OCI-LY1 (cell line): ENCODE results near the gene CACNA2D1.

Experiments
- H2AFZ ChIP-seq: fragments of 200-600 bp; sonication (generic), shearing (Covaris generic); 2 replicates; pipeline ENCODE4 v1.6.0; 2014; ENCODE audit warnings: antibody characterized with exemption, mild to moderate bottlenecking, low read length
- H3F3A ChIP-seq: fragments of 200-600 bp; sonication (generic), shearing (Covaris generic); 2 replicates; pipeline ENCODE4 v1.6.0; 2014; ENCODE audit warnings: mild to moderate bottlenecking, antibody characterized with exemption, low read length, moderate library complexity; ENCODE audit not compliant: insufficient read depth
- H3K27ac ChIP-seq: fragments of 200-600 bp; sonication (generic); 2 replicates; pipeline ENCODE4 v1.5.1; 2014; ENCODE audit warnings: low read length, mixed run types, mild to moderate bottlenecking, low read depth; ENCODE audit not compliant: poor library complexity, severe bottlenecking
- H3K27me3 ChIP-seq: fragments of 200-600 bp; sonication (generic); 2 replicates; pipeline ENCODE4 v1.6.0; 2014; ENCODE audit warnings: antibody characterized with exemption, mild to moderate bottlenecking, low read length, moderate library complexity; ENCODE audit not compliant: insufficient read depth
- H3K36me3 ChIP-seq: fragments of 200-600 bp; sonication (generic); 2 replicates; pipeline ENCODE4 v1.6.1; 2014; ENCODE audit warnings: mild to moderate bottlenecking, antibody characterized with exemption, low read length, moderate library complexity, mixed read lengths; ENCODE audit not compliant: insufficient read depth
- H3K4me1 ChIP-seq: fragments of 200-600 bp; sonication (generic); 2 replicates; pipeline ENCODE4 v1.5.1; 2014; ENCODE audit warnings: mild to moderate bottlenecking, low read length, moderate library complexity; ENCODE audit not compliant: insufficient read depth, severe bottlenecking
- H3K4me2 ChIP-seq: fragments of 200-600 bp; sonication (generic), shearing (Covaris generic); 2 replicates; pipeline ENCODE4 v1.6.1; 2014; ENCODE audit warnings: low read length
- H3K4me3 ChIP-seq: fragments of 200-600 bp; sonication (generic); 2 replicates; pipeline ENCODE4 v1.5.1; 2014; ENCODE audit warnings: low read length, low read depth, mild to moderate bottlenecking, mixed read lengths; ENCODE audit not compliant: poor library complexity, severe bottlenecking
- H3K79me2 ChIP-seq: fragments of 200-600 bp; shearing (Covaris generic); 2 replicates; pipeline ENCODE4 v1.6.1; 2016; ENCODE audit warnings: mixed run types, low read length, mixed read lengths; ENCODE audit not compliant: insufficient read depth
- H3K9ac ChIP-seq: fragments of 200-600 bp; sonication (generic), shearing (Covaris generic); 2 replicates; pipeline ENCODE4 v1.6.1; 2014; ENCODE audit warnings: mild to moderate bottlenecking, low read length, mixed read lengths
- H3K9me2 ChIP-seq: fragments of 200-600 bp; sonication (generic), shearing (Covaris generic); 2 replicates; pipeline ENCODE4 v1.6.1; 2014; ENCODE audit warnings: low read depth, mild to moderate bottlenecking, low read length, mixed read lengths
- H3K9me3 ChIP-seq: fragments of 200-600 bp; shearing (Covaris generic); 2 replicates; pipeline ENCODE4 v1.6.1; 2014; ENCODE audit warnings: low read length, mixed read lengths
- H4K20me1 ChIP-seq: fragments of 200-600 bp; sonication (generic), shearing (Covaris generic); 2 replicates; pipeline ENCODE4 v1.6.0; 2016; ENCODE audit warnings: mild to moderate bottlenecking, low read length; ENCODE audit not compliant: insufficient read depth
- EZH2 ChIP-seq: fragments of 200-600 bp; sonication (generic), shearing (Covaris generic); IDR thresholded peaks from 2 replicates; pipeline ENCODE4 v1.8.0; 2017; ENCODE audit warnings: borderline replicate concordance, mixed run types, mild to moderate bottlenecking, antibody characterized with exemption, low read length, moderate library complexity, mixed read lengths
- TF ChIP-seq, protein P1 (sequence below): fragments of 200-600 bp; sonication (generic), shearing (Covaris generic); IDR thresholded peaks from 2 replicates; pipeline ENCODE4 v1.5.1; 2017; ENCODE audit warnings: mild to moderate bottlenecking, antibody characterized with exemption, low read length, moderate library complexity, mixed read lengths

Gene CACNA2D1

DNA sequence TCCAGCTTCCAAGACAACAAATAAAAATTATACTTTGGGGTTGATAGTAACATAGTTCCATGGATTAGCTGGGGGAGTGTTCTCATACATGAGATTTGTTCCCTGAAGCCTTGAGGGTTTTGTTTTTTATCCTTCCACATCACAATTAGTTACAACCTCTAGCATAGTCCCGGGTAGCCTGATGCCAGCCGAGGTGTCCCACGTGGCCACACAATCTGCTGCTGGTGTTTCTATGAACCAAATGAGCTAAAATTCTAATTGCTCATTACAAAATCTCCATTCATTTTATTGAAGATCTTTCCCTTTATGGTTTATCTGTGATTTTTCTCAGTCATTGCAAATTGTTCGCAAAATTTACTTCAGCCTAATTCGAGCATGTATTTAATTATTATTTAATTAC lies 84.7 kb downstream of the CACNA2D1 start:
- Histone ChIP-seq H3K9ac (no peak overlapping the region), H3K27me3 (no peaks in the 10 kb centered on the region), H4K20me1 (no peaks in the 10 kb centered on the region), H3K27ac (no peak overlapping the region), H3K4me3 (no peak overlapping the region), H3K9me3 (no peaks in the 10 kb centered on the region), H3K4me1 (no peaks in the 10 kb centered on the region), H3K79me2 (no peaks in the 10 kb centered on the region), H2AFZ (no peak overlapping the region), H3K36me3 (no peaks in the 10 kb centered on the region), H3K9me2 (no peaks in the 10 kb centered on the region), H3K4me2 (no peak overlapping the region), H3F3A (no peaks in the 10 kb centered on the region)
- TF ChIP-seq, protein P1, sequence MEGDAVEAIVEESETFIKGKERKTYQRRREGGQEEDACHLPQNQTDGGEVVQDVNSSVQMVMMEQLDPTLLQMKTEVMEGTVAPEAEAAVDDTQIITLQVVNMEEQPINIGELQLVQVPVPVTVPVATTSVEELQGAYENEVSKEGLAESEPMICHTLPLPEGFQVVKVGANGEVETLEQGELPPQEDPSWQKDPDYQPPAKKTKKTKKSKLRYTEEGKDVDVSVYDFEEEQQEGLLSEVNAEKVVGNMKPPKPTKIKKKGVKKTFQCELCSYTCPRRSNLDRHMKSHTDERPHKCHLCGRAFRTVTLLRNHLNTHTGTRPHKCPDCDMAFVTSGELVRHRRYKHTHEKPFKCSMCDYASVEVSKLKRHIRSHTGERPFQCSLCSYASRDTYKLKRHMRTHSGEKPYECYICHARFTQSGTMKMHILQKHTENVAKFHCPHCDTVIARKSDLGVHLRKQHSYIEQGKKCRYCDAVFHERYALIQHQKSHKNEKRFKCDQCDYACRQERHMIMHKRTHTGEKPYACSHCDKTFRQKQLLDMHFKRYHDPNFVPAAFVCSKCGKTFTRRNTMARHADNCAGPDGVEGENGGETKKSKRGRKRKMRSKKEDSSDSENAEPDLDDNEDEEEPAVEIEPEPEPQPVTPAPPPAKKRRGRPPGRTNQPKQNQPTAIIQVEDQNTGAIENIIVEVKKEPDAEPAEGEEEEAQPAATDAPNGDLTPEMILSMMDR: no peak
- no peak for TF ChIP-seq EZH2

DNA sequence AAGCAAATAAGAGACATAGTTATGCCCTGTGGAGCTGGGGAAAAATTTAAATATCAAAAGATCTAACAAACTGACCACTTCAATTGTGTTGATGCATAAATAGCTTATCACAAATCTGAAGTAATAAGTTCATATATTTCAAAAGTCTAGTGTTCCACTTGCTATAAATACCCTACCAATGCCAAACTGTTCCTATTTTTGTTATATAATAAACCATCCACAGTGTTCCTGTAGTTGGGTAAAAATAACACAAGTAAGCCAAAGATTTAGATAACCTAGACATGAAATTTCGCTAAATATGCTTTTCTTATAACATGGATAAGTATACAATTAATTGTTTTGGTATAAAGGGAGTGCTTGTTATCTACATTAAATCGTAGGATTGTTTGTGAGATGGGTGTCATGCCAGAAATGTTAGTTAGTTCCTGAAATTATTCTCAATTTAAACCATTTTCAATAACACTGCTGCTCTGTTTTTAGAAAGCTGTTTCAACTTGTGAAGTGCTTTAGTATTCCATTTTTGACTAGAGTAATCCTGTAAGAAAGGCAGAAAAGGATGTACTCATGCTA lies 85.5 kb downstream of the CACNA2D1 start:
- Histone ChIP-seq H3K4me1 (no peaks in the 10 kb centered on the region), H3K36me3 (no peaks in the 10 kb centered on the region), H3K27me3 (no peaks in the 10 kb centered on the region), H3K27ac (no peak overlapping the region), H3K4me3 (no peak overlapping the region), H4K20me1 (no peaks in the 10 kb centered on the region), H3K4me2 (no peak overlapping the region), H3K9ac (no peak overlapping the region), H3K9me3 (no peaks in the 10 kb centered on the region), H3K9me2 (no peaks in the 10 kb centered on the region), H2AFZ (no peak overlapping the region), H3K79me2 (no peaks in the 10 kb centered on the region), H3F3A (no peaks in the 10 kb centered on the region)
- TF ChIP-seq EZH2: no peak
- TF ChIP-seq, protein P1: no peak

DNA sequence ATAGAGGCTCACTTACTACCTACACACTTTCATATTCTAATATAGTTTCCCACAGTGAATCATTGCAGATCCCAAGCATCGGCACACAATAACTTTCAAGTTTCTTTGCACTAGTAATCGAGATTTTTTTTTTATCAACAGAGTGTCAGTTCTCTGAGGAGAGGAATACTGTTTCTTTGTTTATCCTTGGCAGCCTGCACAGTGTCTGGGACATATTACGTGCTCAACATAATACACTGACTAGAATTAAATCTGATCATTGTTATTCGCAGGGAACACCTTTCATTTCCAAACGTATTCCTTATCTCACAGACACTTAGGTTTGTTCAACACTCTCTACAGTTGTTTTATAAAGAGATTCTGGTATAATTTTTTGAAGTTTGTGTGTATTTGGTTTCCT lies 95.3 kb downstream of the CACNA2D1 start:
- Histone ChIP-seq H3K9me3 (no peaks in the 10 kb centered on the region), H3K36me3 (no peaks in the 10 kb centered on the region), H3K4me2 (no peak overlapping the region), H3F3A (no peaks in the 10 kb centered on the region), H3K4me3 (no peak overlapping the region), H3K4me1 (no peaks in the 10 kb centered on the region), H3K27me3 (no peaks in the 10 kb centered on the region), H4K20me1 (no peaks in the 10 kb centered on the region), H3K9ac (no peak overlapping the region), H3K27ac (no peak overlapping the region), H3K79me2 (no peaks in the 10 kb centered on the region), H3K9me2 (no peaks in the 10 kb centered on the region), H2AFZ (no peak overlapping the region)
- no peak for TF ChIP-seq EZH2
- TF ChIP-seq, protein P1: no peak
